RWPE1 (cell line): ENCODE data around the gene AWAT1.
"Not testable (repeated sequence)": the region's sequence is repeated elsewhere in the genome, so short reads cannot be mapped to it uniquely, and the experiment has no call there.

Experiments used
- CTCF ChIA-PET: fragments of 350-600 bp; sonication (Branson Sonifier 250); formaldehyde crosslinking; extraction: SDS; loops from one replicate; lab custom pipeline; 2021; lab: Yijun Ruan, JAX
- POLR2A ChIA-PET: fragments of 400-600 bp; formaldehyde crosslinking; extraction: SDS; loops from one replicate; lab custom pipeline; 2020; ENCODE audit warnings: antibody characterized with exemption; ENCODE audit not compliant: low non-redundant PET; lab: Yijun Ruan, JAX
- DNase-seq: peaks from one replicate; pipeline ENCODE4 v3.0.0; 2012; ENCODE audit warnings: low spot score
- H3K27ac ChIP-seq: fragments of 450-650 bp; 2 replicates; pipeline ENCODE4 v1.5.1; 2017
- CTCF ChIP-seq: fragments of 450-650 bp; conservative IDR thresholded peaks from 2 replicates; pipeline ENCODE4 v1.5.1; 2017; ENCODE audit warnings: low read depth, mild to moderate bottlenecking

The AWAT1 gene

GRCh38 chrX:70219938-70220764 lies 14.3 kb upstream of the AWAT1 start:
- H3K27ac ChIP-seq = 0 out of 2 replicates have a peak overlapping the region, but pooled peaks have one; percentile 15
- peak; percentile 36 for DNase-seq
- ChIA-PET POLR2A (no interaction called here), CTCF (no interaction called here)
- no peak for TF ChIP-seq CTCF

- no peak for TF ChIP-seq CTCF
- POLR2A ChIA-PET = no interaction called here
- no peak for DNase-seq
- H3K27ac ChIP-seq = no peak overlapping the region
- CTCF ChIA-PET = interaction anchor here (0.6 kb wide), 1 partner anchor 29 kb away, joined by 5 read pairs; no protein-coding TSS in a partner anchor
Observed at GRCh38 chrX:70226048-70226447, 8.4 kb upstream of the AWAT1 start.

- no peak for DNase-seq
- ChIA-PET POLR2A (no interaction called here), CTCF (no interaction called here)
- no peak for TF ChIP-seq CTCF
- no peak overlapping the region for H3K27ac ChIP-seq
Observed at GRCh38 chrX:70226687-70227086, 7.8 kb upstream of the AWAT1 start.

GRCh38 chrX:70231666-70232065 lies 2.8 kb upstream of the AWAT1 start:
- POLR2A ChIA-PET = no interaction called here
- H3K27ac ChIP-seq = no peak overlapping the region
- CTCF ChIA-PET = no interaction called here
- DNase-seq = no peak
- TF ChIP-seq CTCF = no peak

GRCh38 chrX:70240751-70241150 lies 6.3 kb downstream of the AWAT1 start:
- no peak for DNase-seq
- POLR2A ChIA-PET = no interaction called here
- no peak for TF ChIP-seq CTCF
- H3K27ac ChIP-seq = no peak overlapping the region
- CTCF ChIA-PET = no interaction called here

- ChIA-PET CTCF (no interaction called here), POLR2A (no interaction called here)
- TF ChIP-seq CTCF = no peak
- H3K27ac ChIP-seq = no peak overlapping the region
- no peak for DNase-seq
Observed at GRCh38 chrX:70241501-70241900, 7.0 kb downstream of the AWAT1 start.

GRCh38 chrX:70243601-70244000 lies 9.1 kb downstream of the AWAT1 start:
- H3K27ac ChIP-seq, POLR2A ChIA-PET, DNase-seq, CTCF ChIA-PET: not testable (repeated sequence)
